Measurements from ENCODE around the gene KIRREL3.

- TF ChIP-seq CTCF (IDR thresholded peaks at IDR 0.05; ENCODE audit: low read depth, low read length) (no peak), EZH2phosphoT487 (IDR thresholded peaks at IDR 0.05; ENCODE audit: low read depth) (no peak)
Observed at GRCh38 chr11:126731576-126732142, 268.9 kb downstream of the KIRREL3 start.
